Epithelial cell of proximal tubule (primary cell): Measurements from ENCODE around the gene SLC48A1. TPM values are rescaled to one million over a fixed set of nuclear protein-coding genes. Genes with fewer than 3 reads are reported as not detected.

ENCODE experiments used
- DNase-seq: peaks from one replicate; pipeline ENCODE4 v3.0.0-alpha.2; 2011; ENCODE audit warnings: low read depth
- H3K4me3 ChIP-seq: 2 replicates; pipeline ENCODE4 v1.5.1; 2011; ENCODE audit warnings: low read depth, mild to moderate bottlenecking, low read length
- CTCF ChIP-seq: conservative IDR thresholded peaks from 2 replicates; pipeline ENCODE4 v1.5.1; 2012; ENCODE audit warnings: low read depth, mild to moderate bottlenecking, low read length
- total RNA-seq: library from RNA; depleted of rRNA; stranded (reverse); fragments of >200 nt; gene quantifications from 2 replicates; pipeline ENCODE4 v1.2.3, GENCODE V29; 2015

SLC48A1 gene
- total RNA-seq, 1 donor from 2014 or later = 51.8 TPM

- no peak for TF ChIP-seq CTCF
- no peak for DNase-seq
These were observed 25.2 kb upstream of the SLC48A1 start for GRCh38 chr12:47747596-47748506.

GRCh38 chr12:47748507-47748828 is 24.6 kb upstream of the SLC48A1 start:
- no peak for DNase-seq
- no peak for TF ChIP-seq CTCF

More at GRCh38 chr12:47747596-47748506, 25.2 kb upstream of the SLC48A1 start:
- no peak overlapping the region for H3K4me3 ChIP-seq

GRCh38 chr12:47748899-47749298 is 24.1 kb upstream of the SLC48A1 start:
- TF ChIP-seq CTCF = no peak
- DNase-seq = no peak

More at GRCh38 chr12:47748507-47748828, 24.6 kb upstream of the SLC48A1 start:
- H3K4me3 ChIP-seq = no peak overlapping the region

GRCh38 chr12:47750229-47750798 is 22.7 kb upstream of the SLC48A1 start:
- TF ChIP-seq CTCF = no peak
- DNase-seq = no peak
- H3K4me3 ChIP-seq = no peak overlapping the region

More at GRCh38 chr12:47748899-47749298, 24.1 kb upstream of the SLC48A1 start:
- H3K4me3 ChIP-seq = no peak overlapping the region

GRCh38 chr12:47750916-47751470 is 22.0 kb upstream of the SLC48A1 start:
- no peak overlapping the region for H3K4me3 ChIP-seq
- DNase-seq = no peak
- no peak for TF ChIP-seq CTCF

- H3K4me3 ChIP-seq = no peak overlapping the region
- no peak for TF ChIP-seq CTCF
- DNase-seq = no peak
These were observed 21.5 kb upstream of the SLC48A1 start for GRCh38 chr12:47751561-47751960.
